Fibroblast of villous mesenchyme (primary cell): ENCODE results near the gene FBXL17. TPM values are rescaled to one million over a fixed set of nuclear protein-coding genes. Genes with fewer than 3 reads are reported as not detected.

Source experiments
- DNase-seq: peaks from one replicate; pipeline ENCODE4 v3.0.0-alpha.2; 2010; ENCODE audit warnings: low read depth
- H3K4me3 ChIP-seq: 2 replicates; pipeline ENCODE4 v1.5.1; 2011; ENCODE audit warnings: low read depth, mild to moderate bottlenecking, low read length
- total RNA-seq: library from RNA; depleted of rRNA; stranded (reverse); fragments of >200 nt; gene quantifications from 2 replicates; pipeline ENCODE4 v1.2.3, GENCODE V29; 2012
- TF ChIP-seq, protein P1 (sequence below): IDR thresholded peaks from 2 replicates; pipeline ENCODE4 v1.5.1; 2012; ENCODE audit warnings: low read depth, mild to moderate bottlenecking, low read length; ENCODE audit not compliant: insufficient read depth

Gene FBXL17
- total RNA-seq, 1 donor = 20.3 TPM

- TF ChIP-seq, protein P1, sequence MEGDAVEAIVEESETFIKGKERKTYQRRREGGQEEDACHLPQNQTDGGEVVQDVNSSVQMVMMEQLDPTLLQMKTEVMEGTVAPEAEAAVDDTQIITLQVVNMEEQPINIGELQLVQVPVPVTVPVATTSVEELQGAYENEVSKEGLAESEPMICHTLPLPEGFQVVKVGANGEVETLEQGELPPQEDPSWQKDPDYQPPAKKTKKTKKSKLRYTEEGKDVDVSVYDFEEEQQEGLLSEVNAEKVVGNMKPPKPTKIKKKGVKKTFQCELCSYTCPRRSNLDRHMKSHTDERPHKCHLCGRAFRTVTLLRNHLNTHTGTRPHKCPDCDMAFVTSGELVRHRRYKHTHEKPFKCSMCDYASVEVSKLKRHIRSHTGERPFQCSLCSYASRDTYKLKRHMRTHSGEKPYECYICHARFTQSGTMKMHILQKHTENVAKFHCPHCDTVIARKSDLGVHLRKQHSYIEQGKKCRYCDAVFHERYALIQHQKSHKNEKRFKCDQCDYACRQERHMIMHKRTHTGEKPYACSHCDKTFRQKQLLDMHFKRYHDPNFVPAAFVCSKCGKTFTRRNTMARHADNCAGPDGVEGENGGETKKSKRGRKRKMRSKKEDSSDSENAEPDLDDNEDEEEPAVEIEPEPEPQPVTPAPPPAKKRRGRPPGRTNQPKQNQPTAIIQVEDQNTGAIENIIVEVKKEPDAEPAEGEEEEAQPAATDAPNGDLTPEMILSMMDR = no peak
- H3K4me3 ChIP-seq = no peak overlapping the region
- no peak for DNase-seq
Observed at GRCh38 chr5:107858324-107858723, 523.6 kb downstream of the FBXL17 start.

GRCh38 chr5:107857785-107858184 lies 524.1 kb downstream of the FBXL17 start:
- TF ChIP-seq, protein P1 = no peak
- DNase-seq = no peak
- H3K4me3 ChIP-seq = no peak overlapping the region

GRCh38 chr5:107855171-107855570 lies 526.7 kb downstream of the FBXL17 start:
- TF ChIP-seq, protein P1 = no peak
- no peak for DNase-seq
- H3K4me3 ChIP-seq = no peak overlapping the region

GRCh38 chr5:107853696-107854095 lies 528.2 kb downstream of the FBXL17 start:
- no peak for DNase-seq
- no peak overlapping the region for H3K4me3 ChIP-seq
- TF ChIP-seq, protein P1 = no peak

GRCh38 chr5:107853031-107853430 lies 528.9 kb downstream of the FBXL17 start:
- TF ChIP-seq, protein P1 = no peak
- no peak overlapping the region for H3K4me3 ChIP-seq
- no peak for DNase-seq

GRCh38 chr5:107849118-107849517 lies 532.8 kb downstream of the FBXL17 start:
- no peak overlapping the region for H3K4me3 ChIP-seq
- no peak for DNase-seq
- TF ChIP-seq, protein P1 = no peak

- TF ChIP-seq, protein P1 = no peak
- no peak for DNase-seq
- H3K4me3 ChIP-seq = no peak overlapping the region
Observed at GRCh38 chr5:107840592-107840991, 541.3 kb downstream of the FBXL17 start.
